ENCODE measurements around the gene HARS1. TPM values are rescaled to one million over a fixed set of nuclear protein-coding genes. Genes with fewer than 3 reads are reported as not detected.
"Not testable (repeated sequence)": the region's sequence is repeated elsewhere in the genome, so short reads cannot be mapped to it uniquely, and the experiment has no call there.

The HARS1 gene
- total RNA-seq, 1 donor from 2014 or later: 84.0 TPM

- ATAC-seq (ENCODE audit: low read depth): no peak
- peaks cover 16% of the 10 kb centered on the region for H3K36me3 Mint-ChIP-seq (ENCODE audit: low read depth)
- CTCF ChIA-PET: interaction anchor here (1.1 to 1.2 kb wide), 2 partner anchors 12 to 64 kb away, joined by 3 to 4 read pairs; partner anchors contain the start of genes IK, NDUFA2 and ZMAT2
These were observed 20.6 kb upstream of the HARS1 start for GRCh38 chr5:140711794-140712193.

DNA sequence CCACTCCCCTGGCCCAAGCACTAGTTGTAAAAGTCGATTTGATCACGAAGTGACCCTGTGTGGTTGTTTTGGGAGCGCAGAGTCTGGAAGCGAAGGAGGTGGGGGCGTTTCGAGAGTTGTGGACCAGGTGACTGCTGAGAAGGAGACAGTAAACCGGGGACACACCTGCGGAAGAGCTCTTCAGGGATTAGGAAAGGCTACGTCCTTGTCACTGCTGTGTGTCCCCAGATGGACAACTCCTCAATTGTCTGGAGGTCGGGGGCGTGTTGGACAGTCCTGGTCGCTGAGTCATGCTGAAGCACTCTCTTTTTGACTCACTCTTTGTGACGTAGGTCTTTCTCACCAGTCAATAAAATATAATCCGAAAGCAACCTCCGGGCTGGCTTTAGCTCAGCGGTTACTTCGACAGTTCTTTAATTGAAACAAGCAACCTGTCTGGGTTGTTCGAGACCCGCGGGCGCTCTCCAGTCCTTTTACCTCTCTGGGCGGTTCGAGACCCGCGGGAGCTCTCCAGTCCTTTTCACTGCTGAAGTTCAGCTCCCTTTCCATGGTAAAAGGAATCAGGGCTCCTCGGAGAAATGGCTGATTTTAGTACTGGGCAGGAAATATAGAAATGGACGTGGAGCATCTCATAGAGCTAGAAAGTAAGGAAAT is 19.9 kb upstream of the HARS1 start:
- POLR2A ChIA-PET: interaction anchor here (0.6 to 3.1 kb wide), 16 partner anchors 8 to 933 kb away, joined by 3 to 28 read pairs (median 4); partner anchors contain the start of genes ANKHD1, EIF4EBP3, HARS1 and HARS2
- Mint-ChIP-seq H3K27me3 (peaks cover 3% of the 10 kb centered on the region), H3K4me1 (peaks cover 18% of the 10 kb centered on the region), H3K27ac (peak overlapping the region; percentile 90), H3K4me3 (peak overlapping the region; percentile 93), H3K9me3 (no peaks in the 10 kb centered on the region), H3K36me3 (ENCODE audit: low read depth) (peaks cover 23% of the 10 kb centered on the region)
- CTCF ChIA-PET: interaction anchor here (0.7 to 1.2 kb wide), 3 partner anchors 11 to 310 kb away, joined by 3 to 4 read pairs (median 3); partner anchors contain the start of genes ANKHD1, IK, NDUFA2 and ZMAT2
- DNase-seq (peak; percentile 60), ATAC-seq (ENCODE audit: low read depth) (peak; percentile 85)
- intact Hi-C loops (cut with micrococcal nuclease): loop anchor here (1.0 to 10.0 kb wide), 13 partner anchors 11 to 866 kb away; partner anchors contain the start of genes ANKHD1, APBB3, CYSTM1 and EIF4EBP3
- TF ChIP-seq, protein P1, sequence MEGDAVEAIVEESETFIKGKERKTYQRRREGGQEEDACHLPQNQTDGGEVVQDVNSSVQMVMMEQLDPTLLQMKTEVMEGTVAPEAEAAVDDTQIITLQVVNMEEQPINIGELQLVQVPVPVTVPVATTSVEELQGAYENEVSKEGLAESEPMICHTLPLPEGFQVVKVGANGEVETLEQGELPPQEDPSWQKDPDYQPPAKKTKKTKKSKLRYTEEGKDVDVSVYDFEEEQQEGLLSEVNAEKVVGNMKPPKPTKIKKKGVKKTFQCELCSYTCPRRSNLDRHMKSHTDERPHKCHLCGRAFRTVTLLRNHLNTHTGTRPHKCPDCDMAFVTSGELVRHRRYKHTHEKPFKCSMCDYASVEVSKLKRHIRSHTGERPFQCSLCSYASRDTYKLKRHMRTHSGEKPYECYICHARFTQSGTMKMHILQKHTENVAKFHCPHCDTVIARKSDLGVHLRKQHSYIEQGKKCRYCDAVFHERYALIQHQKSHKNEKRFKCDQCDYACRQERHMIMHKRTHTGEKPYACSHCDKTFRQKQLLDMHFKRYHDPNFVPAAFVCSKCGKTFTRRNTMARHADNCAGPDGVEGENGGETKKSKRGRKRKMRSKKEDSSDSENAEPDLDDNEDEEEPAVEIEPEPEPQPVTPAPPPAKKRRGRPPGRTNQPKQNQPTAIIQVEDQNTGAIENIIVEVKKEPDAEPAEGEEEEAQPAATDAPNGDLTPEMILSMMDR (IDR thresholded peaks at IDR 0.05): no peak

More at GRCh38 chr5:140711794-140712193, 20.6 kb upstream of the HARS1 start:
- H3K4me1 Mint-ChIP-seq: peaks cover 18% of the 10 kb centered on the region
- TF ChIP-seq, protein P1 (IDR thresholded peaks at IDR 0.05): no peak
- intact Hi-C loops (cut with micrococcal nuclease): loop anchor here (1.0 to 10.0 kb wide), 13 partner anchors 11 to 867 kb away; partner anchors contain the start of genes ANKHD1, APBB3, CYSTM1 and EIF4EBP3
- H3K4me3 Mint-ChIP-seq: no peak overlapping the region
- no peaks in the 10 kb centered on the region for H3K9me3 Mint-ChIP-seq
- POLR2A ChIA-PET: interaction anchor here (0.9 to 3.1 kb wide), 7 partner anchors 9 to 609 kb away, joined by 3 to 28 read pairs (median 14); partner anchors contain the start of genes ANKHD1, HARS1, HARS2 and IK
- H3K27me3 Mint-ChIP-seq: peaks cover 3% of the 10 kb centered on the region
- no peak for DNase-seq
- H3K27ac Mint-ChIP-seq: peak overlapping the region; percentile 35

- H3K36me3 Mint-ChIP-seq (ENCODE audit: low read depth): peaks cover 40% of the 10 kb centered on the region
- DNase-seq; H3K9me3 Mint-ChIP-seq; ATAC-seq (ENCODE audit: low read depth); intact Hi-C loops (cut with micrococcal nuclease); H3K4me3 Mint-ChIP-seq; CTCF ChIA-PET; H3K27me3 Mint-ChIP-seq; H3K27ac Mint-ChIP-seq: not testable (repeated sequence)
- POLR2A ChIA-PET: interaction anchor here (3.1 kb wide), 1 partner anchor 18 kb away, joined by 23 read pairs; the partner anchor contains the start of genes HARS1 and HARS2
- H3K4me1 Mint-ChIP-seq: peaks cover 18% of the 10 kb centered on the region
These were observed 17.6 kb upstream of the HARS1 start for GRCh38 chr5:140708787-140709186.

- no peak overlapping the region for H3K27ac Mint-ChIP-seq
- ChIA-PET POLR2A (interaction anchor here (0.7 kb wide), 2 partner anchors 10 to 60 kb away, joined by 3 to 4 read pairs; partner anchors contain the start of gene IK), CTCF (no interaction called here)
- ATAC-seq (ENCODE audit: low read depth) (no peak), DNase-seq (no peak)
- intact Hi-C loops (cut with micrococcal nuclease): no loop called here
- H3K4me3 Mint-ChIP-seq: no peak overlapping the region
- H3K36me3 Mint-ChIP-seq (ENCODE audit: low read depth): peaks cover 50% of the 10 kb centered on the region
- peaks cover 3% of the 10 kb centered on the region for H3K27me3 Mint-ChIP-seq
- H3K9me3 Mint-ChIP-seq: no peaks in the 10 kb centered on the region
- peaks cover 18% of the 10 kb centered on the region for H3K4me1 Mint-ChIP-seq
- TF ChIP-seq, protein P1 (IDR thresholded peaks at IDR 0.05): no peak
These were observed 16.6 kb upstream of the HARS1 start for GRCh38 chr5:140707812-140708211.

GRCh38 chr5:140700177-140701144 is 9.3 kb upstream of the HARS1 start, which contains the start of gene ZMAT2:
TSS of gene ZMAT2 (plus strand) at chr5:140700447. CDS start at chr5:140700461, 14 bp downstream.
- Mint-ChIP-seq H3K4me1 (peaks cover 25% of the 10 kb centered on the region), H3K4me3 (peak within 1 kb of the TSS; percentile 98), H3K27me3 (no peaks in the 10 kb centered on the region), H3K36me3 (ENCODE audit: low read depth) (peaks cover 87% of the 10 kb centered on the region), H3K9me3 (no peaks in the 10 kb centered on the region), H3K27ac (peak within 1 kb of the TSS; percentile 92)
- ChIA-PET CTCF (interaction anchor here (0.8 to 1.7 kb wide), 3 partner anchors 9 to 461 kb away, joined by 3 to 5 read pairs (median 3); partner anchors contain the start of genes HARS1 and HARS2), POLR2A (interaction anchor here (0.5 to 2.1 kb wide), 14 partner anchors 9 to 620 kb away, joined by 3 to 32 read pairs (median 6); partner anchors contain the start of genes ANKHD1, HARS1, HARS2 and IK)
- DNase-seq: peak; percentile 77
- ATAC-seq (ENCODE audit: low read depth): peak; percentile 100
- TF ChIP-seq, protein P1 (IDR thresholded peaks at IDR 0.05): no peak
- intact Hi-C loops (cut with micrococcal nuclease): loop anchor here (1.0 to 2.0 kb wide), 4 partner anchors 9 to 299 kb away; partner anchors contain the start of genes ANKHD1, HARS1, HARS2 and WDR55
